Measurements from ENCODE around the gene TMEM186.

The TMEM186 gene

DNA sequence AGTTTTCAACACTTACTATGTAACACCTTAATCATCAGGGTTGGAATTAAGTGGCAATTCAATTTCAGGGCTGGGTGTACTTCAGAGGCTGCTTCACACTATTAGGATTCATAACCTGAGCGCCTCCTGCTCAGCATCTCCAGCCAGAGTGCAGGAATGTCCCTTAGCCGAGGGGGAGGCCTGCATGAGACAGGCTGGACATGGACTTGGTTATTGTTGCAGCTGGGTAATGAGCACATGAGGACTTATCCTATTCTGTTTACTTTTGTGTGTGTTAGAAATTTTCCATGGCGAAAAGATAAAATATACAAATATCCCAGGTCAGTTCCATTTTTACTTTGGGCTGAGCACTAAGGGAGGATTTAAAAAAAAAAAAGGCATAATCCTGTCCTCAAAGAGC, 10.6 kb upstream of the TMEM186 start:
- Histone ChIP-seq H3K4me3 (ENCODE audit: low read length, poor library complexity, severe bottlenecking) (no peak overlapping the region), H3K27me3 (ENCODE audit: insufficient read depth, low read length, poor library complexity, severe bottlenecking) (no peaks in the 10 kb centered on the region), H3K36me3 (ENCODE audit: insufficient read depth, low read length) (peaks cover 50% of the 10 kb centered on the region; the same call in 1 of the 2 replicates), H3K9me2 (replicated peaks; ENCODE audit: low read depth, low read length) (no peaks in the 10 kb centered on the region), H3K9me3 (ENCODE audit: insufficient read depth, low read depth, low read length) (no peaks in the 10 kb centered on the region), H3K4me1 (ENCODE audit: insufficient read depth, low read length, poor library complexity, severe bottlenecking) (no peaks in the 10 kb centered on the region), H3K79me2 (ENCODE audit: insufficient read depth, low read length) (no peaks in the 10 kb centered on the region), H4K20me1 (ENCODE audit: insufficient read depth, low read length, poor library complexity, severe bottlenecking) (no peaks in the 10 kb centered on the region), H3K4me2 (ENCODE audit: low read depth, low read length, poor library complexity, severe bottlenecking) (no peak overlapping the region), H2AFZ (ENCODE audit: low read length) (no peak overlapping the region), H3F3A (ENCODE audit: low read depth) (no peaks in the 10 kb centered on the region), H3K9ac (ENCODE audit: low read depth, low read length, poor library complexity, severe bottlenecking) (no peak overlapping the region)
- no peak for TF ChIP-seq EZH2phosphoT487 (IDR thresholded peaks at IDR 0.05; ENCODE audit: borderline replicate concordance)
- TF ChIP-seq, protein P1, sequence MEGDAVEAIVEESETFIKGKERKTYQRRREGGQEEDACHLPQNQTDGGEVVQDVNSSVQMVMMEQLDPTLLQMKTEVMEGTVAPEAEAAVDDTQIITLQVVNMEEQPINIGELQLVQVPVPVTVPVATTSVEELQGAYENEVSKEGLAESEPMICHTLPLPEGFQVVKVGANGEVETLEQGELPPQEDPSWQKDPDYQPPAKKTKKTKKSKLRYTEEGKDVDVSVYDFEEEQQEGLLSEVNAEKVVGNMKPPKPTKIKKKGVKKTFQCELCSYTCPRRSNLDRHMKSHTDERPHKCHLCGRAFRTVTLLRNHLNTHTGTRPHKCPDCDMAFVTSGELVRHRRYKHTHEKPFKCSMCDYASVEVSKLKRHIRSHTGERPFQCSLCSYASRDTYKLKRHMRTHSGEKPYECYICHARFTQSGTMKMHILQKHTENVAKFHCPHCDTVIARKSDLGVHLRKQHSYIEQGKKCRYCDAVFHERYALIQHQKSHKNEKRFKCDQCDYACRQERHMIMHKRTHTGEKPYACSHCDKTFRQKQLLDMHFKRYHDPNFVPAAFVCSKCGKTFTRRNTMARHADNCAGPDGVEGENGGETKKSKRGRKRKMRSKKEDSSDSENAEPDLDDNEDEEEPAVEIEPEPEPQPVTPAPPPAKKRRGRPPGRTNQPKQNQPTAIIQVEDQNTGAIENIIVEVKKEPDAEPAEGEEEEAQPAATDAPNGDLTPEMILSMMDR (conservative IDR thresholded peaks at IDR 0.05; ENCODE audit: low read length): no peak

GRCh38 chr16:8807189-8807588, 9.8 kb upstream of the TMEM186 start:
- no peak for TF ChIP-seq EZH2phosphoT487 (IDR thresholded peaks at IDR 0.05; ENCODE audit: borderline replicate concordance)
- TF ChIP-seq, protein P1 (conservative IDR thresholded peaks at IDR 0.05; ENCODE audit: low read length): no peak
- Histone ChIP-seq H2AFZ (ENCODE audit: low read length) (no peak overlapping the region), H3K4me2 (ENCODE audit: low read depth, low read length, poor library complexity, severe bottlenecking) (no peak overlapping the region), H3K27me3 (ENCODE audit: insufficient read depth, low read length, poor library complexity, severe bottlenecking) (no peaks in the 10 kb centered on the region), H3K4me3 (ENCODE audit: low read length, poor library complexity, severe bottlenecking) (no peak overlapping the region), H3F3A (ENCODE audit: low read depth) (no peaks in the 10 kb centered on the region), H3K36me3 (ENCODE audit: insufficient read depth, low read length) (peaks cover 46% of the 10 kb centered on the region; the same call in 1 of the 2 replicates), H4K20me1 (ENCODE audit: insufficient read depth, low read length, poor library complexity, severe bottlenecking) (no peaks in the 10 kb centered on the region), H3K9me2 (replicated peaks; ENCODE audit: low read depth, low read length) (no peaks in the 10 kb centered on the region), H3K79me2 (ENCODE audit: insufficient read depth, low read length) (no peaks in the 10 kb centered on the region), H3K4me1 (ENCODE audit: insufficient read depth, low read length, poor library complexity, severe bottlenecking) (no peaks in the 10 kb centered on the region), H3K9ac (ENCODE audit: low read depth, low read length, poor library complexity, severe bottlenecking) (no peak overlapping the region), H3K9me3 (ENCODE audit: insufficient read depth, low read depth, low read length) (no peaks in the 10 kb centered on the region)

GRCh38 chr16:8806272-8806983, 9.0 kb upstream of the TMEM186 start:
- Histone ChIP-seq H3F3A (ENCODE audit: low read depth) (no peaks in the 10 kb centered on the region), H3K9ac (ENCODE audit: low read depth, low read length, poor library complexity, severe bottlenecking) (no peak overlapping the region), H3K36me3 (ENCODE audit: insufficient read depth, low read length) (peaks cover 38% of the 10 kb centered on the region; the same call in 1 of the 2 replicates), H3K4me2 (ENCODE audit: low read depth, low read length, poor library complexity, severe bottlenecking) (no peak overlapping the region), H4K20me1 (ENCODE audit: insufficient read depth, low read length, poor library complexity, severe bottlenecking) (no peaks in the 10 kb centered on the region), H3K27me3 (ENCODE audit: insufficient read depth, low read length, poor library complexity, severe bottlenecking) (no peaks in the 10 kb centered on the region), H3K9me2 (replicated peaks; ENCODE audit: low read depth, low read length) (no peaks in the 10 kb centered on the region), H3K79me2 (ENCODE audit: insufficient read depth, low read length) (no peaks in the 10 kb centered on the region), H3K4me1 (ENCODE audit: insufficient read depth, low read length, poor library complexity, severe bottlenecking) (no peaks in the 10 kb centered on the region), H3K9me3 (ENCODE audit: insufficient read depth, low read depth, low read length) (no peaks in the 10 kb centered on the region), H2AFZ (ENCODE audit: low read length) (no peak overlapping the region), H3K4me3 (ENCODE audit: low read length, poor library complexity, severe bottlenecking) (no peak overlapping the region)
- no peak for TF ChIP-seq EZH2phosphoT487 (IDR thresholded peaks at IDR 0.05; ENCODE audit: borderline replicate concordance)
- TF ChIP-seq, protein P1 (conservative IDR thresholded peaks at IDR 0.05; ENCODE audit: low read length): no peak

Measured in Loucy (cell line).